Measurements from ENCODE around the gene RCAN2.

Gene RCAN2

DNA sequence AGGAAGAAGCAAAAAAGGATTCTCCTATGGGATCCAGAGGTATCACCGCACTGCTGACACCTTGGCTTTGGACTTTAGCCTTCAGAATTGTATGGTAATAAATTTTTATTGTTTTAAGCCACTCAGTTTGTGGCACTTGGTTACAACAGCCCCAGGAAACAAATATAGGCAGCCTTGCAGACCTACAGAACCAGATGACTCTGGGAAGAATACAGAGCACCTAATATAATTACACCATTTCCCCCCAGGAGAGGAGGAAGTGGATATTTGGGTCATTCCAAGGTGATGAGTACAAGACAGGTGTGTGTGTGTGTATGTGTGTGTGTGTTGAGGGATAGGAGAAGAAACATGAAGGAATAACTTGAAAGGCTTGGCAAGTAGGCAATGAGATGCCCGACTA, 236.3 kb downstream of the RCAN2 start:
- no peak for DNase-seq (ENCODE audit: low spot score)

GRCh38 chr6:46254331-46254730, 236.9 kb downstream of the RCAN2 start:
- no peak for DNase-seq (ENCODE audit: low spot score)

- no peak for DNase-seq (ENCODE audit: low spot score)
Observed at GRCh38 chr6:46251583-46252339, 239.5 kb downstream of the RCAN2 start.

DNA sequence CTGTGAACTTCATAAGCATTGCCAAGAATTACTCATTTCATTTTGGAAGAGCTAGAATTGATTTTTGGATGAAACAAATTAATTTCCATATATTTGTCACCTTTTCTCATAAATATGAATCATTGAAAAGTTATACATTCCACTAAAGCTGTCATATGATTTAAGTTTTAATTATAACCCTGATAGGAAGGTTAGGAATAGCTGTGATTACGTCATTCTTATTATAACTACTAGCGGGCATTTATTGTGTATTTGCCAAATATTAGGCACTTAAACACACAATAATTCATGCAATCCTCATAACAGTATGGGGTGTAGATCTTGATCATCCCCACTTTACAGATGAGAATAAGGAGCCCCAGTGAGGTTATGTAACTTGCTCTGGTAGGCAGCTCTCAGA, 243.1 kb downstream of the RCAN2 start:
- no peak for DNase-seq (ENCODE audit: low spot score)

- no peak for DNase-seq (ENCODE audit: low spot score)
Observed at GRCh38 chr6:46246727-46247126, 244.5 kb downstream of the RCAN2 start.

DNA sequence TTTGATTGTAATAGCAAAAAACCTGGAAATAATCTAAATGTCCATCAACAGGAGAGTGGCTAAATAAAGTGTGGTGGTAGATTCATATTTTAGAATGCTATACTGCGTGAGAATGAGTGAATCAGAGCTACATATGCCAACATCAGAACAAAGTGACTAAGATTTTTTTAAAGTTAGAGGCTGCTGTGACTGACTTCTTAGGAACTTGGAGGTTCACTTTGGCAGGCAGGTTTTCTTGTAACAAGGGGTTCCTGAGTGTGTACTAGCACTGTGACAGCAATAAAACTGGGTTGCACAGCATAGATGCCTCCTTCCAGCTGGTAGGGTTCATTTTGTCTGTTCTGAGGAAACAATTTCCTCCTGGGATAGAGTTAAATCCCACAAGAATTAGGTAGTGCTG, 245.2 kb downstream of the RCAN2 start:
- DNase-seq (ENCODE audit: low spot score): no peak

- no peak for DNase-seq (ENCODE audit: low spot score)
Observed at GRCh38 chr6:46244670-46245069, 246.6 kb downstream of the RCAN2 start.

DNA sequence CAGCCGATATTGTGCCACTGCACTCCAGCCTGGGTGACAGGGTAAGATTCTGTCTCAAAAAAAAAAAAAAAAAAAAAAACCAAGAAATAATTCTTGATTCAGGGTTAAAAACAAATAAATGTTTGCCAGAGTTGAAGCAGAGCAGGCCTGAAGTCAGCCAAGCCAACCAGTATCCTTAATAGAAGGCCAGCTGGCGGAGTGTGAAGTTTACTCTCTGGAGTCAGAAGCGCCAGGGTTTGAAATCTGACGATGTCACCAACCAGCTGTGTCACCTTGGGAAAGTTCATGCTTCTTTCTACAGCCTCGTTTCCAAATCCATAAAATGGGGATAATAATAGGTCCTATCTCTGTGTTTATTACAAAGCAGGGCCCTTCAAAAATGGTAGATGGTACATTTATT, 247.5 kb downstream of the RCAN2 start:
- DNase-seq (ENCODE audit: low spot score): no peak

- no peak for DNase-seq (ENCODE audit: low spot score)
Observed at GRCh38 chr6:46242921-46243320, 248.3 kb downstream of the RCAN2 start.

DNA sequence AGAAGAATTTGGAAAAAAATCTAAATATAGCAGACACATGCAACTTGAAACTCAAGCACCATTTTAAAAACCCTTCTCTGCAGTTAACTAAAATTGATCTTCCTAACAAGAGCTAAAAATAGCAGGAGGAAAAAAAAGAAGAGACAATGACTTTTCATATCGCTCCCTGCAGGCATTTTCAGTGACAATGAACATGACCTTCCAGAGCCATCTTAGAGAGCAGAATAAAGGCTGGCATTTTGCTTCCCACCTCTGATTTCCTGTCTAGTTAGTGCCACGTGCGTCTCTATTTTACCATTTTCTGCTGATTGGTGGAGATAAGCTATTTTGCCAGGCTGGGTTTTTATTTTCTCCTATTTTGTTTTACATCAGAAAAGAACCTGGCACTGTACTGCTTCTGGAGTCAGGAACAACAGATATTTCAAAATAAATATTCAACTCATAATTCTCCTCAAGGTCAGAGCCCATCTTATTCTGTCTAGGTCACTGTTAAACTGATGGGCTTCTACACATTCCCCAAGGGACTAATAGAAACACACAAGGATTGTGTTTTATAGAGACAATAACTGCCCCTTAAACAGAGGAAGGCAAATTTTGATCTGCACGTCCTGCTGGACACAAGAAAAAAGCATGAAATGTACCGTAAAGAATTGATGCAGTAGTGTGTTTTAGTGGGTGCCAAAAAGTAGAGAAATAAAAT, 250.2 kb downstream of the RCAN2 start:
- DNase-seq (ENCODE audit: low spot score): no peak

DNA sequence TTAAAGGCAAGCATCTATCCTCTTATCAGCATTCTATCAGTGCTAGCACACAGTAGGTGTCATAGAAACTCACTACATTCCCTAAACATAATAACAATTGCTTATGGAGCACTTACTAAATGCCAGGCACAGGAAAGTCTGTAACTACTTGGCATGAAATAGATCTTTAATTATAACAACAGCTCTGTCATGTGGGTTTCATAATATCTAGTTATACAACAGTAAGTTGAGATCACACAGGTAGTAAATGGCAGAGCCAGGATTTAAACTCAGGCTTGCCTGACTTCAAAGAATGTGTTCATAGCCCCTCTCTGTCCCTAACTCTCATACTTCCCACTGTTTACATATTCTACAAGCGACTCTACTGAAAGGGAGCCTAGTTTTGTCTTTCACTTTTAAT, 254.5 kb downstream of the RCAN2 start:
- no peak for DNase-seq (ENCODE audit: low spot score)

DNA sequence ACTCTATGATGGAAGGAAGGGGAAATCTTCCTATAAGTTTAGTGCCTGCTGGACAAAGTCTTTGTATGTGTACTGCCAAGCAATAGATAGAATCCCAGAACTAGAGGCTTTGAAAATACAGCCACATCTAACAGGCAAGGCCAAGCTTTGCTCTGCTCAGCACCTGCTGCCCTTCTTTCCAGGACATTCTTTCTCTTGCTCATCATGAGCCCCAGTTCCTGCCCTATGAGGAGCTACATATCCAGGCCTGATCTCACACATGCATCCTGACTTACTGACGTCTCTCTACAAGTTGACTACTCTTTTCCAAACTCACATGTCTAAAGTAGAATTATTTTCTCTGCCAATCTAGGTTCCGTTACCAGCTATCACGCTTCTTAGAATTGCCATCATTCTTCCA, 256.0 kb downstream of the RCAN2 start:
- no peak for DNase-seq (ENCODE audit: low spot score)

DNA sequence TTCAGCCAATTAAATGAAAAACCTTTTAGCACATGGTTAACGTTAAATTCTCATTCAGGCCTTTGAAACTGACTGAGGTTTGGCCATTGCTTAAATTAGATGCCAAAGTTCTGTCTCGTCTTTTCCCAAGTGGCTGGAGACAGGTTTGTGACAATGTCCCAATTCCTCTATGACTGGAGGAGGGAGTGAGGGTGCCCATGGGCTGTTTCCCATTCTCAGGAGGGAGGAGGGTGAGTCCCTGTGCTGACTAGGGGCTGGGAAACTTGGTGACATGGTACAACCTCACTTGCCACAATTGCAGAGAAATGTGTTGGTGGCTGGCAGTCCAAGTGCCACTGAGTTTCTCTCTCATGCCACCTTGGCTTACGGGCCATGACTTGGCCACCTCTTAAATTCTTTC, 256.5 kb downstream of the RCAN2 start:
- no peak for DNase-seq (ENCODE audit: low spot score)

- DNase-seq (ENCODE audit: low spot score): no peak
Observed at GRCh38 chr6:46234156-46234556, 257.1 kb downstream of the RCAN2 start.

GRCh38 chr6:46233129-46233528, 258.1 kb downstream of the RCAN2 start:
- no peak for DNase-seq (ENCODE audit: low spot score)

- no peak for DNase-seq (ENCODE audit: low spot score)
Observed at GRCh38 chr6:46222286-46222685, 269.0 kb downstream of the RCAN2 start.

- peak; percentile 89 for DNase-seq (ENCODE audit: low spot score)
Observed at GRCh38 chr6:46221222-46221793, 269.9 kb downstream of the RCAN2 start.

DNA sequence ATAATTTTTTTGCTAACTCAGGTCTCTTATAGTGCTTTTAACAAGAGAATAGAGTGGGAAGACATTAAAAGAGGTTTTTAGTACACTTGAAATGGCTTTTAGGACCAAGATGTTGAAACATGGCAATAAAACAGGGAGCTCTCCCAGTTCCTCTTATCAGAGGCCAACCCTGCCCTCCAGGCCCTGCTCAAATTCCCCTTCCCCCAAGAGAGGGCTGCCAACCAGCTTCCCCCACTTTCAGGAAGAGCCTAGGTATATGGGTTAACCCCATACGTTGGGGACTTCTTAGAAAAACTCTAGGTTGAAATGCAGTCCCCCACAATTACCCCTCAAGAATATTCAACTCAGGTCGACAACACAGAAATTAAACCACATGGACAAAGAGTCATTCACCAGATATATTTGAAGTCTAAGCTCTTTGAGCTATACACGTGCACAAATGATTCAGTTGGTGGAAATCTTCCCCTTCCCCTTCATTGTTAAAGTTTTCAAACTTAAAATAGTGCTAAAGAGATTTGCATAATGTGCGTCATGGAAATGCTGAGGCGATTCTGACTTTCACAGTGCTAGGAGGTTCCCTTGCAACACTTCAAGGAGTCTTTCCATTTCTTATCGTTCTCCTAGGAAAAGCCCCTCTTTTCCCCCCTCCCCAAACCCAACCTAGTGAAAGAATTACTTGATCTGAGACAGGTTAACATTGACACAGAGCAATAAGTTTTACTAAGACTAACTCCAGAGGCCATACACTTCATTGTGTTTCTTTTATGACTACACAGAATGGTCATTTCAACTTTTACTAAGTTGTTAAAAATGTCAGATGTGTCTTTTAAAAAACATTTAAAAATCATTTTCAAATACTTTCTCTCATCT, 270.7 kb downstream of the RCAN2 start:
- no peak for DNase-seq (ENCODE audit: low spot score)

DNA sequence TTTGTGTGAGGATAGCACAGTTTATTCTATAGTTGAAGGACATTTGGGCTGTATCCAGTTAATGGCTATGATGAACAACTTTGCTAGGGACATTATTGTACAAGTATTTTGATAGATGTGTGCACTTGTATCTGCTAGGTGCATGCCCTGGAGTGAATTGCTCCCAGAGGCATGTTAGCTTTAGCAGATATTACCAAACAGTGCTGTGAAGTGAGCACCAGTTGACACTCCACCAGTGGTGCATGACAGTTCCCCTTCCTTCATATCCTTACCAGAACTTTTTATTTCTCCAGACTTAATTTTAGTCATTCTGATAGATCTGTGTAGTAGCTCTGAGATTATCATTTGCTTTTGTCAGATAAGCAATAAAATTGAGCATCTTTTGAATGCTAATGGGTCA, 271.6 kb downstream of the RCAN2 start:
- DNase-seq (ENCODE audit: low spot score): no peak

GRCh38 chr6:46218457-46218856, 272.8 kb downstream of the RCAN2 start:
- DNase-seq (ENCODE audit: low spot score): peak; percentile 62

GRCh38 chr6:46217671-46218131, 273.5 kb downstream of the RCAN2 start:
- DNase-seq (ENCODE audit: low spot score): peak; percentile 66

GRCh38 chr6:46216879-46217278, 274.4 kb downstream of the RCAN2 start:
- DNase-seq (ENCODE audit: low spot score): no peak
